CMK (cell line): Measurements from ENCODE around the gene ZDHHC17.
"Not testable (repeated sequence)": the region's sequence is repeated elsewhere in the genome, so short reads cannot be mapped to it uniquely, and the experiment has no call there.

Experiments used
- DNase-seq: peaks from one replicate; pipeline ENCODE4 v3.0.0-alpha.2; 2010; ENCODE audit warnings: low read depth

ZDHHC17 gene, protein sequence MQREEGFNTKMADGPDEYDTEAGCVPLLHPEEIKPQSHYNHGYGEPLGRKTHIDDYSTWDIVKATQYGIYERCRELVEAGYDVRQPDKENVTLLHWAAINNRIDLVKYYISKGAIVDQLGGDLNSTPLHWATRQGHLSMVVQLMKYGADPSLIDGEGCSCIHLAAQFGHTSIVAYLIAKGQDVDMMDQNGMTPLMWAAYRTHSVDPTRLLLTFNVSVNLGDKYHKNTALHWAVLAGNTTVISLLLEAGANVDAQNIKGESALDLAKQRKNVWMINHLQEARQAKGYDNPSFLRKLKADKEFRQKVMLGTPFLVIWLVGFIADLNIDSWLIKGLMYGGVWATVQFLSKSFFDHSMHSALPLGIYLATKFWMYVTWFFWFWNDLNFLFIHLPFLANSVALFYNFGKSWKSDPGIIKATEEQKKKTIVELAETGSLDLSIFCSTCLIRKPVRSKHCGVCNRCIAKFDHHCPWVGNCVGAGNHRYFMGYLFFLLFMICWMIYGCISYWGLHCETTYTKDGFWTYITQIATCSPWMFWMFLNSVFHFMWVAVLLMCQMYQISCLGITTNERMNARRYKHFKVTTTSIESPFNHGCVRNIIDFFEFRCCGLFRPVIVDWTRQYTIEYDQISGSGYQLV

DNA sequence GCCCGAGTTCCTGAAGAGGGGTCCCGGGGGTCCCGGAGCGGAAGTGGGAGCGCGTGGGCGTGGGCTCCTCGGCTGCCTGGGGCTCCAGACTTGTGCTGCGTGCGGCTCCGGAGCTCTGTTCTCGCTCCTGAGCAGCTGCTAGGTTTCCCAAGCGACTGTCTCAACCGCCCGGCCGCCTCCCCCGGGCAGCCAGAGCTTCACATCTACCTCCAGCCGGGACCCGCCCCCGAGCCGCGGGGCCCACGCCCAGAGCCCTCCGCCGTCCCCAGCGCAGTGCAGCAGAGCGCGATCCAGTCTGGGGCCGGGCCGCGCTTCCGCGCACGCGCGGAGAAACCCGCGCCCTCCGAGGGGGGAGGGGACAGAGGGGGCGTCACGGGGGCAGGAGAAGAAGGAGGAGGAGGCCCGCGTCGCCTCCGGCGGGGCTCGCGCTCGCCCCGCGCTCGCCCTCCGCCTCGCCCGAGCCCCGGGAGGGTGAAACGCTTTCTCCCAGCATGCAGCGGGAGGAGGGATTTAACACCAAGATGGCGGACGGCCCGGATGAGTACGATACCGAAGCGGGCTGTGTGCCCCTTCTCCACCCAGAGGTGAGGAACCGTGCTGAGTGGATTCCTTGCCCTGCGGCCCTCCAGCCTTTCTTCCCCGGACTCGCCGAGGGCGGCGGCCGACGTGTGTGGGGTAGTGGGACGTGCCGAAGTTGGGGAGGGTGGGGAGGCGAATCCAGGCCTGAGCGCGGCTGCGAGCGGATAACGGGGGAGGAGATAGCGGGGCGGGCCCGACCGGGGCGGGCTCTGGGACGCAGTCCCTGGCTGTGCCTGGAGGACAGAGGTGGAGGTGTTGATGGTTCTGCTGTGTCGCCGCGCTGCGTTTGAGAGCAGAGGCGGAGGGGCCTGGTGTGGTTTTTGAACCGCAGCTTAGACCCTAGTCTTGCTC is at the start of gene ZDHHC17:
ZDHHC17 (plus strand) TSS at position 370 of the 930 bp plus-strand sequence; CDS start at position 492, 122 bp downstream.
- peak; percentile 64 for DNase-seq

- DNase-seq = no peak
These were observed 49.5 kb upstream of the ZDHHC17 start for GRCh38 chr12:76714415-76714814.

GRCh38 chr12:76714861-76715260 is 49.1 kb upstream of the ZDHHC17 start:
- no peak for DNase-seq

- DNase-seq = no peak
These were observed 48.6 kb upstream of the ZDHHC17 start for GRCh38 chr12:76715332-76715731.

GRCh38 chr12:76717314-76717713 is 46.6 kb upstream of the ZDHHC17 start:
- DNase-seq = no peak

GRCh38 chr12:76719171-76720041 is 44.5 kb upstream of the ZDHHC17 start:
- no peak for DNase-seq

DNA sequence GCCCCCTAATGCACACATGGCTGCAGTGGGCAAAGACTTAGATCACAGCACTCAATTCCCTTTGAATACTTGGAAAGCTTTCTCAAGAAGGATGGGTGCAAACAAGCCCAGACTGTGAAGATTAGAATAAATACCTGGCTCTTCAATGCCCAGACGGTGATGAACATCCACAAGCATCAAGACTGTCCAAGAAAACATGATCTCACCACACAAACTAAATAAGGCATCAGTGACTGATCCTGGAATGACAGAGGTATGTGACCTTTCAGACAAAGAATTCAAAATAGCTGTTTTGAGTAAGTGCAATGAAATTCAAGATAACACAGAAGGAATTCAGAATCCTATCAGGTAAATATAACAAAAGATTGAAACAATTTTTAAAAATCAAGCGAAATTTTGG is 43.8 kb upstream of the ZDHHC17 start:
- DNase-seq = no peak

DNA sequence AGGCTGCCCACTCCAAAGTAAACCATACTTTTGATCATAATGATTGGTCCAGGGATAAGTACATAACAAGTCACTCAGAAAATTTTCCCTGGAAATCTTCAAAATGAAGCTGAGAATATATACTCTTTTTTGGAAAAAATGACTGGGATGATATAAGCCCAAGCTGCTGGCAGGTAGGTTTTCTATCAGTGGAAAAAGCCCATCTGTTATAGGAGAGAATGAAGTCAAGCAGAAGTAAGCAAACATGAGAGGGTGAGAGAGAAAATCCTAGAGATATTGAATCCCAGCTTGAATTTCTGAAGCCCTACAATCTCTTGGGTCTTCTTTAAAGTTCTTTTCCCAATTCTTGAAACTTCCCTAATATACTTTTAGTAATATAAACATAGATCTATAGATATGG is 37.3 kb upstream of the ZDHHC17 start:
- DNase-seq = no peak

GRCh38 chr12:76732188-76732587 is 31.7 kb upstream of the ZDHHC17 start:
- DNase-seq = not testable (repeated sequence)

- DNase-seq = not testable (repeated sequence)
These were observed 26.2 kb upstream of the ZDHHC17 start for GRCh38 chr12:76737689-76738088.

DNA sequence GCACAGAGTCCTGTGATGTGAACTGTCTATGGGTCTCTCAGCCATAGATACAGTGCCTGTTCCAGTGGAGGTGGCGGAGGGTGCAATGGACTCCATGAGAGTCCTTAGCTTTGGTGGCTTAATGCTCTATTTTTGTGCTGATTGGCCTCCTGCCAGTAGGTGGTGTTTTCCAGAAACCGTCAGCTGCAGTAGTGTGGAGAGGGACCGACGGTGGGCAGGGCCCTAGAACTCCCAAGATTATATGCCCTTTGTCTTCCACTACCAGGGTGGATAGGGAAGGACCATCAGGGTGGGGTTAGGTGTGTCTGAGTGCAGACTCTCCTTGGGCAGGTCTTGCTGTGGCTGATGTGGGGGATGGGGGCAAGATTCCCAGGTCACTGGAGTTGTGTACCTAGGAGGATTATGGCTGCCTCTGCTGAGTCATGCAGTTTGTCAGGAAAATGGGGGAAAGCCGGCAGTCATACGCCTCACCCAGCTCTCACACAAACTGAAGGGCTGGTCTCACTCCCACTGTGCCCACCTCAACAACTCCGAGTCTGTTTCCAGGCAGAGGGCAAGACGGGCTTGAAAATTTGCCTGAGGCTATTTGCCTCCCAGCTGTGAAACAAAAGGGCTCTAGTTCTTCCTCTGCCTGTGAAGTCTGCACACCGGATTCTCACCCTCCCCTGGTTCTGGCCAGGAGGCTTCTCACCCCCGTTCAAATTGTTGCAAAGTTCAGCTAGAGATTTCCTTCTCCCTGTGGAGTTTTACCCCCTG is 24.9 kb upstream of the ZDHHC17 start:
- DNase-seq = no peak

DNA sequence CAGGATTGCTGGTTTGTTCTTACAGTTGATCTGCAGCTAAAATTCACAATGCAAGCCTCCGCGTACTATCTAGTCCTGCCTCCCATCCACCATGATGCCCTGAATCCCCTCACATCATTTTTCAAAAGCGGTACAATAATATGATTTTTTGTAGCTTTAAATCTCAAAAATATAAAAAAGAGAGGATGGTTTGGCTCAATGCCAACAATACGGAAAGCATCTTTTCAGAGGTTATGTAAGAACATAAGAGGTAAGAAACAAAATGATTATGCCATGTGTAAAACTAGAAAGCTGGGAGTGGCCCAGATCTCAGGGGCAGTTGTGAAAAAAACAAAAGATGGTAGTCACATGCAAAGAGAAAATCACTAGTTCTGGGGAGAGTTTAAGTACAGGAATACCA is 24.0 kb upstream of the ZDHHC17 start:
- no peak for DNase-seq

GRCh38 chr12:76740501-76740900 is 23.4 kb upstream of the ZDHHC17 start:
- no peak for DNase-seq

DNA sequence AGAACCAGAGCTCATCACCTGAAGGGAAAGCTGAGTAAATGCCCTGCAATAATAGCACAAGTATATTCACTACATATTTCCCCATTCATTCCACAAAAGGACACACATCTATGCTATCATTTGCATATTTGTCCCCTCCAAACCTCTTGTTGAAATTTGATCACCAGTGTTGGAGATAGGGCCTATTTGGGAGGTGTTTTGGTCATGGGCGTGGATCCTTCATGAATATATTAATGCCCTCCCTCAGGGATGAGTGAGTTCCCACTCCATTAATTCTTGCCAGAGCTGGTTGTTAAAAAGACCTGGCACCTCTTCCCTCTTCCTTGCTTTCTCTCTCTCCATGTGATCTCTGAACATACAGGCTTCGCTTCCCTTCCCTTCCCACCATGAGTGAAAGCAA is 18.6 kb upstream of the ZDHHC17 start:
- DNase-seq = no peak

GRCh38 chr12:76746516-76746915 is 17.4 kb upstream of the ZDHHC17 start:
- DNase-seq = no peak

DNA sequence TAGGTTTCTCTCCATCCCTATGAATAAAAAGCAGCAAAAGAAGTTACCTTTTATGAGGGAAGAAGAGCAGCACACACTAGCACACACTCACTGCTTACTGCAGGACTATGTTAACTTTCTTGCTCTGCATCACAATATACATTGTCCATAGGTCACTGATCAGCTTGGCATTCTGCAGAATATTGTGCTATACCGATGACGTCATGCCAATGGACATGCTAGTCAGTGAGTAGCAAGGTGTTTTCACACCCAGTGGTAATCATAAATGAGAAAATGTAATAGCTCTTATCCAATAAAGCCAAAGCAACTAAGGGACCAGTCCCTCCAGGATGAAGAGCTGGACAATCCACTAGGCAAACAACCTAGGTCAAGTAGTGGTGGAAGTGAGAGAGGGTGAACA is 16.7 kb upstream of the ZDHHC17 start:
- no peak for DNase-seq

GRCh38 chr12:76755829-76756379 is 8.0 kb upstream of the ZDHHC17 start:
- no peak for DNase-seq

GRCh38 chr12:76757694-76758093 is 6.2 kb upstream of the ZDHHC17 start:
- no peak for DNase-seq

- DNase-seq = no peak
These were observed 1.3 kb upstream of the ZDHHC17 start for GRCh38 chr12:76762601-76762980.

- DNase-seq = no peak
These were observed 941 bp downstream of the ZDHHC17 start for GRCh38 chr12:76764856-76765255.
